ENCODE data around the gene BPGM.

The BPGM gene

GRCh38 chr7:134690614-134691504 is 44.2 kb downstream of the BPGM start:
- H3K27ac Mint-ChIP-seq = no peak overlapping the region
- no peak for DNase-seq (ENCODE audit: low spot score)
- H3K4me3 Mint-ChIP-seq = no peak overlapping the region
- H3K9me3 Mint-ChIP-seq = no peaks in the 10 kb centered on the region
- H3K27me3 Mint-ChIP-seq (ENCODE audit: low read depth) = no peaks in the 10 kb centered on the region
- H3K4me1 Mint-ChIP-seq (ENCODE audit: low read depth) = peaks cover 14% of the 10 kb centered on the region
- H3K36me3 Mint-ChIP-seq (ENCODE audit: low read depth) = no peaks in the 10 kb centered on the region

GRCh38 chr7:134691546-134692343 is 45.1 kb downstream of the BPGM start:
- H3K27me3 Mint-ChIP-seq (ENCODE audit: low read depth) = no peaks in the 10 kb centered on the region
- no peaks in the 10 kb centered on the region for H3K36me3 Mint-ChIP-seq (ENCODE audit: low read depth)
- H3K27ac Mint-ChIP-seq = peak overlapping the region; percentile 53
- H3K4me1 Mint-ChIP-seq (ENCODE audit: low read depth) = peaks cover 14% of the 10 kb centered on the region
- no peak overlapping the region for H3K4me3 Mint-ChIP-seq
- DNase-seq (ENCODE audit: low spot score) = no peak
- H3K9me3 Mint-ChIP-seq = no peaks in the 10 kb centered on the region

DNA sequence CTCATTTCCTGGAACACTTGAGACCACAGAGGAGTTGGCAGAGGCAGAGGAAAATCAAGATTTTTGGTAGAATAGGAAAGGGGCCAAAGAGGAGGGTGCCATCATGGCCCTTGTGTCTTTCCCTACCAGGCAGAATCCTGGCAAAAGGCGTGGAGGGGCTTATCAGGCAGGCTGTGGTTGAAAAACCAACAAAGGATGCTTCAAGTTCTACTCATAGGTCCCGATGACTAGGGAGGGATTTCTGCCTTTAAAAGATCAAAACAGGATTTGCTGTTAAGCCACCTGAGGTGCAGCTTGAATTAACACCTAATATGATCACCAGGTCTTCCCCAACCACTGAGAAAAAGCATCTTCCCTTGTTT is 45.7 kb downstream of the BPGM start:
- Mint-ChIP-seq H3K27ac (no peak overlapping the region), H3K9me3 (no peaks in the 10 kb centered on the region), H3K4me3 (no peak overlapping the region), H3K4me1 (ENCODE audit: low read depth) (peaks cover 14% of the 10 kb centered on the region), H3K27me3 (ENCODE audit: low read depth) (no peaks in the 10 kb centered on the region), H3K36me3 (ENCODE audit: low read depth) (no peaks in the 10 kb centered on the region)
- no peak for DNase-seq (ENCODE audit: low spot score)

GRCh38 chr7:134693256-134693655 is 46.6 kb downstream of the BPGM start:
- H3K4me3 Mint-ChIP-seq = no peak overlapping the region
- H3K9me3 Mint-ChIP-seq = no peaks in the 10 kb centered on the region
- H3K4me1 Mint-ChIP-seq (ENCODE audit: low read depth) = peaks cover 14% of the 10 kb centered on the region
- no peak for DNase-seq (ENCODE audit: low spot score)
- H3K27ac Mint-ChIP-seq = no peak overlapping the region
- no peaks in the 10 kb centered on the region for H3K36me3 Mint-ChIP-seq (ENCODE audit: low read depth)
- no peaks in the 10 kb centered on the region for H3K27me3 Mint-ChIP-seq (ENCODE audit: low read depth)

DNA sequence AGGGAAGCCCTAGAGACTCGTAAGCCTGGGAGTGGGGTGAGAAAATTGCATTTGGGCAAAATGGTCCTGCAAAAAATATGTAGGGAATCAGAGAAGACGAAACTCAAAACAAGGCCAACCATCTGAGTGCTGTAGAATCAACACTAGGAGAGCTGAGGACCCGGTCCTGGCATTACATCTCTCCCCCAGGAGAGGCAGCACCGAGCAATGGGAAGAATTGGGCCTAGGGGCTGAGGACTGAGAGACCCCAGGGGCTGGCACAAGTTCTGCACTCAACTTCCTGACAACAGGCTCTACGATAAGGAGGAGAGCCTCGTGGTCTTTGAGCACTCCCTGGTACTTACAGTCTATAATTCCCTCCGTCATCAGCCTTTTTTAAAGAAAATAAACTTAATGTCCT is 47.6 kb downstream of the BPGM start:
- H3K9me3 Mint-ChIP-seq = no peaks in the 10 kb centered on the region
- H3K4me3 Mint-ChIP-seq = no peak overlapping the region
- H3K36me3 Mint-ChIP-seq (ENCODE audit: low read depth) = no peaks in the 10 kb centered on the region
- H3K4me1 Mint-ChIP-seq (ENCODE audit: low read depth) = peaks cover 14% of the 10 kb centered on the region
- no peaks in the 10 kb centered on the region for H3K27me3 Mint-ChIP-seq (ENCODE audit: low read depth)
- H3K27ac Mint-ChIP-seq = no peak overlapping the region
- DNase-seq (ENCODE audit: low spot score) = no peak

GRCh38 chr7:134694767-134695166 is 48.1 kb downstream of the BPGM start:
- no peaks in the 10 kb centered on the region for H3K9me3 Mint-ChIP-seq
- H3K27me3 Mint-ChIP-seq (ENCODE audit: low read depth) = no peaks in the 10 kb centered on the region
- DNase-seq (ENCODE audit: low spot score) = no peak

GRCh38 chr7:134695321-134695860 is 48.7 kb downstream of the BPGM start:
- no peak overlapping the region for H3K4me3 Mint-ChIP-seq
- H3K36me3 Mint-ChIP-seq (ENCODE audit: low read depth) = no peaks in the 10 kb centered on the region
- no peaks in the 10 kb centered on the region for H3K9me3 Mint-ChIP-seq
- no peaks in the 10 kb centered on the region for H3K27me3 Mint-ChIP-seq (ENCODE audit: low read depth)
- no peak for DNase-seq (ENCODE audit: low spot score)
- H3K27ac Mint-ChIP-seq = no peak overlapping the region
- H3K4me1 Mint-ChIP-seq (ENCODE audit: low read depth) = peaks cover 9% of the 10 kb centered on the region

More at GRCh38 chr7:134694767-134695166, 48.1 kb downstream of the BPGM start:
- peaks cover 14% of the 10 kb centered on the region for H3K4me1 Mint-ChIP-seq (ENCODE audit: low read depth)
- H3K36me3 Mint-ChIP-seq (ENCODE audit: low read depth) = no peaks in the 10 kb centered on the region
- no peak overlapping the region for H3K27ac Mint-ChIP-seq
- no peak overlapping the region for H3K4me3 Mint-ChIP-seq

GRCh38 chr7:134696261-134696660 is 49.6 kb downstream of the BPGM start:
- H3K36me3 Mint-ChIP-seq (ENCODE audit: low read depth) = no peaks in the 10 kb centered on the region
- peaks cover 5% of the 10 kb centered on the region for H3K4me1 Mint-ChIP-seq (ENCODE audit: low read depth)
- no peaks in the 10 kb centered on the region for H3K27me3 Mint-ChIP-seq (ENCODE audit: low read depth)
- H3K27ac Mint-ChIP-seq = no peak overlapping the region
- H3K4me3 Mint-ChIP-seq = no peak overlapping the region
- no peaks in the 10 kb centered on the region for H3K9me3 Mint-ChIP-seq
- DNase-seq (ENCODE audit: low spot score) = no peak

GRCh38 chr7:134697205-134697886 is 50.7 kb downstream of the BPGM start:
- no peak for DNase-seq (ENCODE audit: low spot score)
- Mint-ChIP-seq H3K36me3 (ENCODE audit: low read depth) (no peaks in the 10 kb centered on the region), H3K4me3 (no peak overlapping the region), H3K4me1 (ENCODE audit: low read depth) (no peaks in the 10 kb centered on the region), H3K27ac (no peak overlapping the region), H3K27me3 (ENCODE audit: low read depth) (no peaks in the 10 kb centered on the region), H3K9me3 (no peaks in the 10 kb centered on the region)

DNA sequence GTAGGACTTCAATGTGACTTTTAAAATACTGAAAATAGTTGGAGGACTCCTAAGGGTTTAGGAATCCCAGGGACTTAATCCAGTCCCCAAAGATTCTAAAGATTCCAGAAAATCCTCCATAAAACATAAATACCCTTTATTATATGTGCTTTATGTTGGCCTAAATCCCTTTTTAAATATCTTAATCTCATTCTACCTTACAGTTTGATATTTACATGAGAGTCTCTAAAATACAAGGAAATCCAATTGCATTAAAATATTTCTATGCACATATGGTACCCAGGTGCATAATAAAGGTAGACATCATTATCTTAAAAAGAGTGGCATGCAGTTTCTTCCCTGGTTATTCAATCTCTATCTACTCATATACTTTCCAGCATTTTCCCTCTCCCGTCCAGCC is 51.8 kb downstream of the BPGM start:
- H3K4me3 Mint-ChIP-seq = no peak overlapping the region
- H3K27ac Mint-ChIP-seq = no peak overlapping the region
- no peaks in the 10 kb centered on the region for H3K4me1 Mint-ChIP-seq (ENCODE audit: low read depth)
- no peaks in the 10 kb centered on the region for H3K36me3 Mint-ChIP-seq (ENCODE audit: low read depth)
- H3K27me3 Mint-ChIP-seq (ENCODE audit: low read depth) = no peaks in the 10 kb centered on the region
- H3K9me3 Mint-ChIP-seq = no peaks in the 10 kb centered on the region
- DNase-seq (ENCODE audit: low spot score) = no peak

GRCh38 chr7:134699021-134699818 is 52.6 kb downstream of the BPGM start:
- Mint-ChIP-seq H3K4me1 (ENCODE audit: low read depth) (no peaks in the 10 kb centered on the region), H3K36me3 (ENCODE audit: low read depth) (no peaks in the 10 kb centered on the region), H3K27ac (no peak overlapping the region), H3K9me3 (no peaks in the 10 kb centered on the region), H3K4me3 (no peak overlapping the region), H3K27me3 (ENCODE audit: low read depth) (no peaks in the 10 kb centered on the region)
- DNase-seq (ENCODE audit: low spot score) = no peak

- Mint-ChIP-seq H3K4me3 (no peak overlapping the region), H3K4me1 (ENCODE audit: low read depth) (no peaks in the 10 kb centered on the region), H3K36me3 (ENCODE audit: low read depth) (no peaks in the 10 kb centered on the region), H3K9me3 (no peaks in the 10 kb centered on the region), H3K27ac (no peak overlapping the region), H3K27me3 (ENCODE audit: low read depth) (no peaks in the 10 kb centered on the region)
- no peak for DNase-seq (ENCODE audit: low spot score)
Measured at GRCh38 chr7:134699899-134700298, 53.2 kb downstream of the BPGM start.

- Mint-ChIP-seq H3K9me3 (no peaks in the 10 kb centered on the region), H3K4me1 (ENCODE audit: low read depth) (no peaks in the 10 kb centered on the region), H3K4me3 (no peak overlapping the region), H3K27ac (no peak overlapping the region), H3K27me3 (ENCODE audit: low read depth) (no peaks in the 10 kb centered on the region), H3K36me3 (ENCODE audit: low read depth) (no peaks in the 10 kb centered on the region)
- DNase-seq (ENCODE audit: low spot score) = no peak
Measured at GRCh38 chr7:134701272-134701671, 54.6 kb downstream of the BPGM start.

Data from T-helper 2 cell treated with Interferon-gamma antibody and Interleukin-4, amounts not matched to agents 5 μg/mL and 100 μg/mL, for 36 hours (primary cell).